HepG2 (cell line): Measurements from ENCODE around the gene ADAMTS15. TPM values are rescaled to one million over a fixed set of nuclear protein-coding genes. Genes with fewer than 3 reads are reported as not detected.
A peak's percentile ranks its signal among the peaks of the same experiment; 100 is the strongest.

ENCODE experiments used
- ATAC-seq: fragments of 200-7000 bp; cut with Tn5 transposase; 3 replicates; pipeline ENCODE4 v1.9.1; 2020; ENCODE audit warnings: mild to moderate bottlenecking, moderate library complexity
- BruUV-seq: library from RNA; stranded (reverse); fragments of 400-500 nt; replicated peaks from 2 replicates; lab custom pipeline; 2021; lab: Mats Ljungman, UMichigan
- CTCF ChIA-PET: fragments of 300-600 bp; formaldehyde crosslinking; extraction: SDS; loops from one replicate; lab custom pipeline; 2021; ENCODE audit warnings: low total read pairs, inconsistent platforms, low intra/inter-chr PET ratio; lab: Yijun Ruan, JAX
- POLR2A ChIA-PET: fragments of 350-600 bp; sonication (Branson Sonifier 250); formaldehyde crosslinking; loops from one replicate; lab custom pipeline; 2020; ENCODE audit warnings: antibody characterized with exemption, inconsistent platforms; lab: Yijun Ruan, JAX
- DNase-seq: peaks from one replicate; pipeline ENCODE4 v3.0.0-alpha.2; 2015; ENCODE audit warnings: low spot score
- FAIRE-seq: peaks from 3 replicates; lab custom pipeline; 2011; peaks lifted over from hg19 to GRCh38; lab: Jason Lieb, UNC
- H2AFZ ChIP-seq: one replicate; pipeline ENCODE4 v1.6.1; 2011; ENCODE audit warnings: low read length, inconsistent platforms
- H3K27ac ChIP-seq: fragments of 300-600 bp; 3 replicates; pipeline ENCODE4 v1.8.0; 2011; ENCODE audit warnings: mixed run types, mild to moderate bottlenecking, mixed read lengths, low read length, inconsistent platforms; ENCODE audit not compliant: insufficient read depth; ENCODE audit errors: extremely low read length
- H3K27me3 ChIP-seq, 2 experiments: fragments of 200-600 bp in 1 of 2; 2 replicates in 1 of 2; 3 replicates in 1 of 2; pipeline versions ENCODE4 v1.6.0 to v1.8.0; 2011; ENCODE audit warnings: low read length in 2 of 2, mild to moderate bottlenecking in 2 of 2, moderate library complexity in 2 of 2, inconsistent platforms in 1 of 2; ENCODE audit not compliant: insufficient read depth in 2 of 2, control insufficient read depth in 1 of 2
- H3K36me3 ChIP-seq, 2 experiments: fragments of 200-600 bp in 1 of 2; replicated peaks in 1 of 2; 2 replicates in 1 of 2; 3 replicates in 1 of 2; pipeline versions ENCODE4 v1.5.1 to v1.8.0; 2011; ENCODE audit warnings: low read length in 2 of 2, inconsistent platforms in 1 of 2; ENCODE audit not compliant: insufficient read depth in 2 of 2, control insufficient read depth in 1 of 2
- H3K4me1 ChIP-seq: 2 replicates; pipeline ENCODE4 v1.5.1; 2012; ENCODE audit warnings: low read length, inconsistent platforms; ENCODE audit not compliant: insufficient read depth
- H3K4me2 ChIP-seq: 2 replicates; pipeline ENCODE4 v1.6.0; 2011; ENCODE audit warnings: low read depth, low read length, inconsistent platforms
- H3K4me3 ChIP-seq, 3 experiments: fragments of 200-600 bp in 1 of 3; sonication (generic), shearing (Covaris generic) in 1 of 3; replicated peaks in 1 of 3; 2 replicates each; pipeline ENCODE4 v1.5.1; 2011 to 2016; ENCODE audit warnings: low read length in 3 of 3, inconsistent platforms in 2 of 3, low read depth in 2 of 3, mild to moderate bottlenecking in 2 of 3, control low read depth in 1 of 3, mixed read lengths in 1 of 3; ENCODE audit not compliant: insufficient read depth in 1 of 3
- H3K79me2 ChIP-seq: one replicate; pipeline ENCODE4 v1.6.1; 2011; ENCODE audit warnings: low read length, inconsistent platforms; ENCODE audit not compliant: insufficient read depth
- H3K9ac ChIP-seq: 2 replicates; pipeline ENCODE4 v1.6.0; 2011; ENCODE audit warnings: mild to moderate bottlenecking, low read depth, low read length, inconsistent platforms; ENCODE audit not compliant: insufficient read depth
- H3K9me3 ChIP-seq: 2 replicates; pipeline ENCODE4 v1.5.1; 2012; ENCODE audit warnings: mild to moderate bottlenecking, low read length
- H4K20me1 ChIP-seq: 2 replicates; pipeline ENCODE4 v1.6.0; 2011; ENCODE audit warnings: inconsistent platforms, mild to moderate bottlenecking, low read length, moderate library complexity; ENCODE audit not compliant: insufficient read depth
- CENPX ChIP-seq: sonication (generic); formaldehyde crosslinking; IDR thresholded peaks from 2 replicates; pipeline ENCODE4 v1.9.0; 2021; ENCODE audit warnings: mild to moderate bottlenecking, missing genetic modification reagents, moderate library complexity
- CHD4 ChIP-seq: fragments of 200-600 bp; sonication (generic); IDR thresholded peaks from 2 replicates; pipeline ENCODE4 v1.7.0; 2017; ENCODE audit warnings: mild to moderate bottlenecking, low read length, borderline replicate concordance
- FOXJ3 ChIP-seq: sonication (generic); formaldehyde crosslinking; IDR thresholded peaks from 2 replicates; pipeline ENCODE4 v1.4.0; 2020; ENCODE audit warnings: missing genetic modification reagents, mild to moderate bottlenecking, borderline replicate concordance
- GPN1 ChIP-seq: sonication (generic); formaldehyde crosslinking; IDR thresholded peaks from 2 replicates; pipeline ENCODE4 v1.5.1; 2020; ENCODE audit warnings: missing genetic modification reagents, borderline replicate concordance
- KDM5A ChIP-seq: fragments of 200-600 bp; sonication (generic); IDR thresholded peaks from 2 replicates; pipeline ENCODE4 v1.7.0; 2018; ENCODE audit warnings: antibody characterized with exemption, mild to moderate bottlenecking, low read length, borderline replicate concordance
- PTBP1 ChIP-seq: fragments of 200-400 bp; formaldehyde crosslinking; IDR thresholded peaks from 2 replicates; pipeline ENCODE4 v1.6.1; 2018; ENCODE audit warnings: low read length, low read depth; ENCODE audit not compliant: poor library complexity, severe bottlenecking
- TOE1 ChIP-seq: sonication (generic); formaldehyde crosslinking; IDR thresholded peaks from 2 replicates; pipeline ENCODE4 v1.4.0; 2020; ENCODE audit warnings: mild to moderate bottlenecking, missing genetic modification reagents
- XBP1 ChIP-seq: sonication (generic); formaldehyde crosslinking; IDR thresholded peaks from 2 replicates; pipeline ENCODE4 v1.5.0; 2020; ENCODE audit warnings: missing genetic modification reagents
- ZBTB20 ChIP-seq: sonication (generic); formaldehyde crosslinking; IDR thresholded peaks from 2 replicates; pipeline ENCODE4 v1.8.1; 2023; ENCODE audit warnings: missing genetic modification reagents, low read depth, mild to moderate bottlenecking, borderline replicate concordance
- ZBTB42 ChIP-seq: sonication (generic); formaldehyde crosslinking; IDR thresholded peaks from 2 replicates; pipeline ENCODE4 v1.5.0; 2020; ENCODE audit warnings: mild to moderate bottlenecking, missing genetic modification reagents
- ZNF644 ChIP-seq: IDR thresholded peaks from 2 replicates; pipeline ENCODE4 v1.6.1; 2016; ENCODE audit warnings: low read depth
- ZNF746 ChIP-seq: sonication (generic); formaldehyde crosslinking; IDR thresholded peaks from 2 replicates; pipeline ENCODE4 v1.8.0; 2022; ENCODE audit warnings: mild to moderate bottlenecking, missing genetic modification reagents
- ZNF777 ChIP-seq: sonication (generic); formaldehyde crosslinking; IDR thresholded peaks from 2 replicates; pipeline ENCODE4 v1.4.0; 2020; ENCODE audit warnings: missing genetic modification reagents
- ZNF83 ChIP-seq: sonication (generic); formaldehyde crosslinking; IDR thresholded peaks from 2 replicates; pipeline ENCODE4 v1.4.0; 2020; ENCODE audit warnings: missing genetic modification reagents, mild to moderate bottlenecking, borderline replicate concordance
- WGBS: methylation state at CpG from one replicate; pipeline ENCODE4 v1.1.6; 2017; ENCODE audit warnings: low lambda C conversion rate; 5-methylcytosine and 5-hydroxymethylcytosine counted together
- in situ Hi-C: cut with HindIII; loops from 2 replicates; pipeline ENCODE4 v1.10.0; 2017; ENCODE audit warnings: low pct_unique_long_range_greater_than_20kb; ENCODE audit not compliant: extremely low pct_ligation_motif_present
- intact Hi-C: fragments of 100-400 bp; cut with micrococcal nuclease; formaldehyde crosslinking; loops from one replicate; pipeline ENCODE4 v1.10.0; 2022; ENCODE audit not compliant: unreplicated experiment
- polyA plus RNA-seq, 8 experiments: library from polyadenylated mRNA; depleted of rRNA in 3 of 8; stranded (reverse) in 7 of 8; unstranded in 1 of 8; fragments of >200 nt; fragmentation: Illumina TruSeq in 4 of 8; extraction: Trizol in 4 of 8; gene quantifications; 2 replicates each; pipeline versions ENCODE4 v1.2.1 to v1.2.3, GENCODE V29; 2011 to 2016; ENCODE audit warnings: low read depth in 4 of 8, missing spikeins in 1 of 8, mixed read lengths in 1 of 8; ENCODE audit not compliant: insufficient read depth in 1 of 8
- total RNA-seq, 5 experiments: library from RNA; depleted of rRNA; stranded (reverse); fragments of >200 nt; fragmentation: Illumina TruSeq; extraction: Trizol; gene quantifications; 2 replicates each; pipeline ENCODE4 v1.2.3, GENCODE V29; 2016; ENCODE audit warnings: low read depth in 1 of 5

ADAMTS15 gene
- total and polyA plus RNA-seq, 2 of the 13 experiments (the other 11 are each of a cell fraction or from before 2014, with no cell fraction given): 0.01 to 0.02 TPM

GRCh38 chr11:130405428-130405827 lies 43.0 kb upstream of the ADAMTS15 start:
- H4K20me1 ChIP-seq: no peaks in the 10 kb centered on the region
- no peak overlapping the region for H2AFZ ChIP-seq
- H3K79me2 ChIP-seq: no peaks in the 10 kb centered on the region
- no TSS peak for BruUV-seq
- POLR2A ChIA-PET: no interaction called here
- H3K27me3 ChIP-seq: peaks cover 10 to 55% of the 10 kb centered on the region in 2 experiments; a peak in 4 of 5 replicates
- H3K9ac ChIP-seq: no peak overlapping the region
- CTCF ChIA-PET: no interaction called here
- H3K36me3 ChIP-seq: no peaks in the 10 kb centered on the region
- ATAC-seq (peak; percentile 33), FAIRE-seq (no peak), DNase-seq (no peak)
- no peak overlapping the region for H3K4me2 ChIP-seq
- intact Hi-C loops (no loop called here), in situ Hi-C loops (no loop called here)
- no peaks in the 10 kb centered on the region for H3K4me1 ChIP-seq
- H3K27ac ChIP-seq: no peak overlapping the region
- no peak overlapping the region for H3K4me3 ChIP-seq
- no peaks in the 10 kb centered on the region for H3K9me3 ChIP-seq
- 0% methylated on average over 1 of the region's 11 CpGs for WGBS
- no peak for TF ChIP-seq CHD4
- TF ChIP-seq ZNF777 (CRISPR knock-in tag): no peak
- TF ChIP-seq ZNF746 (CRISPR knock-in tag): no peak
- TF ChIP-seq TOE1 (CRISPR knock-in tag): no peak
- TF ChIP-seq ZNF644: no peak
- TF ChIP-seq CENPX (CRISPR knock-in tag): no peak
- no peak for TF ChIP-seq ZBTB42
- no peak for TF ChIP-seq XBP1
- TF ChIP-seq KDM5A: no peak
- TF ChIP-seq PTBP1: no peak
- no peak for TF ChIP-seq ZBTB20 (CRISPR knock-in tag)
- no peak for TF ChIP-seq GPN1
- TF ChIP-seq ZNF83 (CRISPR knock-in tag): no peak
- no peak for TF ChIP-seq FOXJ3 (CRISPR knock-in tag)
